H9 (cell line): ENCODE measurements around the gene LYSMD4. TPM values are rescaled to one million over a fixed set of nuclear protein-coding genes. Genes with fewer than 3 reads are reported as not detected.

Experiments
- DNase-seq: peaks from one replicate; pipeline ENCODE4 v3.0.0-alpha.2; 2017
- H2AFZ ChIP-seq: one replicate; pipeline ENCODE4 v1.6.1; 2013; ENCODE audit warnings: mild to moderate bottlenecking, low read length, control low read depth, moderate library complexity
- H2AK5ac ChIP-seq: 2 replicates; pipeline ENCODE4 v1.6.1; 2013; ENCODE audit warnings: low read length, control low read depth, mixed read lengths; ENCODE audit not compliant: insufficient read length
- H2BK120ac ChIP-seq: one replicate; pipeline ENCODE4 v1.6.1; 2013; ENCODE audit warnings: low read depth, mild to moderate bottlenecking, low read length, control low read depth, inconsistent platforms; ENCODE audit not compliant: poor library complexity, severe bottlenecking
- H2BK12ac ChIP-seq: 2 replicates; pipeline ENCODE4 v1.6.1; 2013; ENCODE audit warnings: low read length, control low read depth, mixed read lengths, low read depth; ENCODE audit not compliant: insufficient read length
- H2BK15ac ChIP-seq: 2 replicates; pipeline ENCODE4 v1.6.1; 2013; ENCODE audit warnings: low read depth, low read length, control low read depth
- H2BK20ac ChIP-seq: one replicate; pipeline ENCODE4 v1.6.1; 2013; ENCODE audit warnings: low read depth, mild to moderate bottlenecking, low read length, control low read depth, inconsistent platforms; ENCODE audit not compliant: poor library complexity, severe bottlenecking
- H2BK5ac ChIP-seq: 2 replicates; pipeline ENCODE4 v1.6.1; 2013; ENCODE audit warnings: low read length, control low read depth, mixed read lengths; ENCODE audit not compliant: insufficient read length
- H3K14ac ChIP-seq: 2 replicates; pipeline ENCODE4 v1.6.1; 2013; ENCODE audit warnings: low read length, control low read depth; ENCODE audit not compliant: insufficient read depth
- H3K18ac ChIP-seq: 2 replicates; pipeline ENCODE4 v1.6.1; 2013; ENCODE audit warnings: low read depth, mild to moderate bottlenecking, mixed read lengths, low read length, control low read depth; ENCODE audit not compliant: insufficient read length
- H3K23ac ChIP-seq: 2 replicates; pipeline ENCODE4 v1.6.1; 2013; ENCODE audit warnings: low read length, control low read depth, mixed read lengths, low read depth; ENCODE audit not compliant: insufficient read length
- H3K23me2 ChIP-seq: 2 replicates; pipeline ENCODE4 v1.6.1; 2013; ENCODE audit warnings: low read depth, mild to moderate bottlenecking, mixed read lengths, low read length, control low read depth; ENCODE audit not compliant: insufficient read length, poor library complexity, severe bottlenecking
- H3K27ac ChIP-seq: 2 replicates; pipeline ENCODE4 v1.5.1; 2013; ENCODE audit warnings: low read length, control low read depth, mixed read lengths, low read depth; ENCODE audit not compliant: insufficient read length
- H3K27me3 ChIP-seq: 2 replicates; pipeline ENCODE4 v1.6.1; 2013; ENCODE audit warnings: low read length, control low read depth, inconsistent platforms; ENCODE audit not compliant: insufficient read depth
- H3K4ac ChIP-seq: 2 replicates; pipeline ENCODE4 v1.6.1; 2013; ENCODE audit warnings: low read depth, mild to moderate bottlenecking, control low read depth, inconsistent platforms, low read length, moderate library complexity
- H3K4me1 ChIP-seq: 2 replicates; pipeline ENCODE4 v1.6.1; 2013; ENCODE audit warnings: low read length, control low read depth, inconsistent platforms; ENCODE audit not compliant: insufficient read depth
- H3K4me2 ChIP-seq: 2 replicates; pipeline ENCODE4 v1.6.1; 2013; ENCODE audit warnings: low read length, control low read depth, mixed read lengths; ENCODE audit not compliant: insufficient read length, insufficient read depth
- H3K56ac ChIP-seq: 2 replicates; pipeline ENCODE4 v1.6.1; 2013; ENCODE audit warnings: low read depth, mild to moderate bottlenecking, mixed read lengths, low read length, control low read depth; ENCODE audit not compliant: insufficient read length
- H3K79me1 ChIP-seq: 2 replicates; pipeline ENCODE4 v1.6.1; 2013; ENCODE audit warnings: low read depth, mild to moderate bottlenecking, moderate library complexity, low read length, control low read depth, inconsistent platforms; ENCODE audit not compliant: insufficient read depth, poor library complexity, severe bottlenecking
- H3K79me2 ChIP-seq: 2 replicates; pipeline ENCODE4 v1.6.1; 2013; ENCODE audit warnings: low read length, control low read depth, inconsistent platforms; ENCODE audit not compliant: insufficient read depth
- H3K9ac ChIP-seq: 2 replicates; pipeline ENCODE4 v1.6.1; 2013; ENCODE audit warnings: low read length, control low read depth, mixed read lengths; ENCODE audit not compliant: insufficient read length; ENCODE audit errors: extremely low read depth
- H3K9me3 ChIP-seq: one replicate; pipeline ENCODE4 v1.6.1; 2013; ENCODE audit warnings: low read depth, low read length, inconsistent platforms; ENCODE audit not compliant: control insufficient read depth
- H3T11ph ChIP-seq: one replicate; pipeline ENCODE4 v1.6.1; 2013; ENCODE audit warnings: mild to moderate bottlenecking, low read length, control low read depth, inconsistent platforms
- H4K20me1 ChIP-seq: one replicate; pipeline ENCODE4 v1.6.1; 2013; ENCODE audit not compliant: control insufficient read depth, insufficient read length, insufficient read depth
- H4K5ac ChIP-seq: 2 replicates; pipeline ENCODE4 v1.6.1; 2013; ENCODE audit warnings: low read depth, mild to moderate bottlenecking, mixed read lengths, low read length, control low read depth; ENCODE audit not compliant: insufficient read length
- H4K8ac ChIP-seq: replicated peaks from 2 replicates; pipeline ENCODE4 v1.6.1; 2013; ENCODE audit warnings: low read length, control low read depth, mixed read lengths, low read depth; ENCODE audit not compliant: insufficient read length
- H4K91ac ChIP-seq: 2 replicates; pipeline ENCODE4 v1.6.1; 2013; ENCODE audit warnings: low read depth, mild to moderate bottlenecking, moderate library complexity, mixed read lengths, low read length, control low read depth; ENCODE audit not compliant: insufficient read length
- H3K27ac Mint-ChIP-seq, 3 experiments: 2 replicates in 2 of 3; 3 replicates in 1 of 3; pipeline ENCODE4 v1.8.0; 2020 to 2021; ENCODE audit warnings: mixed read lengths in 3 of 3, mild to moderate bottlenecking in 1 of 3, moderate library complexity in 1 of 3
- H3K27me3 Mint-ChIP-seq: 2 replicates; pipeline ENCODE4 v1.8.0; 2021; ENCODE audit warnings: low read depth, mild to moderate bottlenecking, moderate library complexity, mixed read lengths
- H3K36me3 Mint-ChIP-seq, 3 experiments: 2 replicates in 2 of 3; 3 replicates in 1 of 3; pipeline ENCODE4 v1.8.0; 2020 to 2021; ENCODE audit warnings: low read depth in 3 of 3, mixed read lengths in 3 of 3; ENCODE audit not compliant: insufficient read depth in 1 of 3
- H3K4me1 Mint-ChIP-seq, 2 experiments: 2 replicates each; pipeline ENCODE4 v1.8.0; 2020; ENCODE audit warnings: mixed read lengths in 2 of 2
- H3K4me3 Mint-ChIP-seq, 2 experiments: 2 replicates in 1 of 2; 3 replicates in 1 of 2; pipeline ENCODE4 v1.8.0; 2020 to 2021; ENCODE audit warnings: mild to moderate bottlenecking in 2 of 2, mixed read lengths in 2 of 2, moderate library complexity in 1 of 2
- H3K9me3 Mint-ChIP-seq, 2 experiments: 2 replicates in 1 of 2; 3 replicates in 1 of 2; pipeline ENCODE4 v1.8.0; 2020; ENCODE audit warnings: mild to moderate bottlenecking in 2 of 2, mixed read lengths in 2 of 2, moderate library complexity in 1 of 2
- WGBS: extraction: QIAGEN DNeasy Blood & Tissue Kit; methylation state at CpG from one replicate; pipeline ENCODE4 v1.1.7; 2013; ENCODE audit warnings: missing lambda C conversion rate, low lambda C conversion rate, mixed read lengths; ENCODE audit not compliant: insufficient read length; ENCODE audit errors: extremely low coverage; 5-methylcytosine and 5-hydroxymethylcytosine counted together
- total RNA-seq: library from RNA; stranded (reverse); gene quantifications from 2 replicates; pipeline ENCODE4 v1.2.1, GENCODE V29; 2021
- TF ChIP-seq, protein P1 (sequence below): fragments of 200-600 bp; sonication (generic); conservative IDR thresholded peaks from 3 replicates; pipeline ENCODE4 v1.8.0; 2021; ENCODE audit warnings: antibody characterized with exemption, mild to moderate bottlenecking

LYSMD4 gene
- total RNA-seq, 1 experiment from 2014 or later = 10.0 TPM

DNA sequence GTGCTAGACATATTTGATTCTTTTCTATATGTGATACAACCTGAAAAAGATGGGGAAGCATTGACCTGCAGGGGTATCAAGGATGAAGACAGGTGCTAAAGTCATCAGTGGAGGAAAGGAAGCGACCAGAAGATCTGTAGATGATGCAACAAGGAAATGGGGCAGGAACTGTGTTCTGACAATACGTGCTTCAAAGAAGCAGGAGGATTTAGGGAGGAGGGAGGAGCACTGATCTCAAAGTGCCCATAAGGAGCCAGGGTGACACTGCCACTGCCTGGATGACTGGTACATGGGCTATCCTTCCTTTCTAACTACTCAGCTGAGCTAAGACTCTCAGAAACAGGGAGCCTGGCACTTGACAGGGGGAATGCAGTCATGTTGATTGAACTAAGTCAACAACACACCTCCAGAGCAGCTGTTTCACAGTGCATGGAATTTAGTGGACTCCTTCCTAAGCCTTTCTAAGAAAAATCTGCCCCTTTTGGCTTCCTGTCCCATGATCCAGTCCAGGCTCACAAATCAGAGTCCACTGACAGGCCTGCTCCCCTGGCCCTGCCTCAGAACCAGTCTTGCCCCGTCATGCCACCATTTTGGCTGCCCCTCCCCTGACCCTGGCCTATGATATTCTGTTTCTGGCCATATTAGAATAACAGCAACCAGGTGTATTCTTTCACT lies 12.0 kb downstream of the LYSMD4 start:
- no peaks in the 10 kb centered on the region for H4K20me1 ChIP-seq
- DNase-seq = no peak
- H3K4me1 ChIP-seq = no peaks in the 10 kb centered on the region
- no peak overlapping the region for H3K9ac ChIP-seq
- H2AFZ ChIP-seq = no peak overlapping the region
- Mint-ChIP-seq H3K9me3 (peaks cover 7 to 8% of the 10 kb centered on the region in 2 experiments), H3K4me1 (peaks cover 0 to 3% of the 10 kb centered on the region in 2 experiments; a peak in 2 of 4 replicates), H3K4me3 (no peak overlapping the region), H3K27me3 (peaks cover 1% of the 10 kb centered on the region), H3K36me3 (peaks cover 14 to 21% (median 20%) of the 10 kb centered on the region in 3 experiments), H3K27ac (peak overlapping the region in 1 of 3 experiments; percentile 31; a peak in 1 of 7 replicates)
- H3K14ac ChIP-seq = no peak overlapping the region
- no peak overlapping the region for H2BK15ac ChIP-seq
- no peak overlapping the region for H3K4ac ChIP-seq
- no peak overlapping the region for H2BK12ac ChIP-seq
- H3K4me2 ChIP-seq = no peak overlapping the region
- H2BK5ac ChIP-seq = no peak overlapping the region
- no peak overlapping the region for H2BK20ac ChIP-seq
- H2AK5ac ChIP-seq = no peak overlapping the region
- H3K23me2 ChIP-seq = no peaks in the 10 kb centered on the region
- H3K79me1 ChIP-seq = no peaks in the 10 kb centered on the region
- no peak overlapping the region for H3K27ac ChIP-seq
- H4K8ac ChIP-seq = no peak overlapping the region
- H4K91ac ChIP-seq = no peak overlapping the region
- no peak overlapping the region for H3K18ac ChIP-seq
- no peaks in the 10 kb centered on the region for H3K27me3 ChIP-seq
- no peak overlapping the region for H3T11ph ChIP-seq
- TF ChIP-seq, protein P1, sequence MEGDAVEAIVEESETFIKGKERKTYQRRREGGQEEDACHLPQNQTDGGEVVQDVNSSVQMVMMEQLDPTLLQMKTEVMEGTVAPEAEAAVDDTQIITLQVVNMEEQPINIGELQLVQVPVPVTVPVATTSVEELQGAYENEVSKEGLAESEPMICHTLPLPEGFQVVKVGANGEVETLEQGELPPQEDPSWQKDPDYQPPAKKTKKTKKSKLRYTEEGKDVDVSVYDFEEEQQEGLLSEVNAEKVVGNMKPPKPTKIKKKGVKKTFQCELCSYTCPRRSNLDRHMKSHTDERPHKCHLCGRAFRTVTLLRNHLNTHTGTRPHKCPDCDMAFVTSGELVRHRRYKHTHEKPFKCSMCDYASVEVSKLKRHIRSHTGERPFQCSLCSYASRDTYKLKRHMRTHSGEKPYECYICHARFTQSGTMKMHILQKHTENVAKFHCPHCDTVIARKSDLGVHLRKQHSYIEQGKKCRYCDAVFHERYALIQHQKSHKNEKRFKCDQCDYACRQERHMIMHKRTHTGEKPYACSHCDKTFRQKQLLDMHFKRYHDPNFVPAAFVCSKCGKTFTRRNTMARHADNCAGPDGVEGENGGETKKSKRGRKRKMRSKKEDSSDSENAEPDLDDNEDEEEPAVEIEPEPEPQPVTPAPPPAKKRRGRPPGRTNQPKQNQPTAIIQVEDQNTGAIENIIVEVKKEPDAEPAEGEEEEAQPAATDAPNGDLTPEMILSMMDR = no peak
- no peak overlapping the region for H3K56ac ChIP-seq
- no peak overlapping the region for H4K5ac ChIP-seq
- H2BK120ac ChIP-seq = no peak overlapping the region
- H3K79me2 ChIP-seq = no peaks in the 10 kb centered on the region
- no CpG with 5 or more reads among the region's 3 CpGs for WGBS
- peaks cover 7% of the 10 kb centered on the region for H3K9me3 ChIP-seq
- no peak overlapping the region for H3K23ac ChIP-seq
